GM10266 (cell line): ENCODE results near the gene UNG.

Experiments
- DNase-seq: peaks from one replicate; pipeline ENCODE4 v3.0.0; 2012; ENCODE audit errors: extremely low spot score
- TF ChIP-seq, protein P1 (sequence below): IDR thresholded peaks from 2 replicates; pipeline ENCODE4 v1.5.1; 2012; ENCODE audit warnings: mild to moderate bottlenecking, low read depth; ENCODE audit not compliant: control insufficient read depth, insufficient read depth; ENCODE audit errors: missing control alignments

UNG gene

DNA sequence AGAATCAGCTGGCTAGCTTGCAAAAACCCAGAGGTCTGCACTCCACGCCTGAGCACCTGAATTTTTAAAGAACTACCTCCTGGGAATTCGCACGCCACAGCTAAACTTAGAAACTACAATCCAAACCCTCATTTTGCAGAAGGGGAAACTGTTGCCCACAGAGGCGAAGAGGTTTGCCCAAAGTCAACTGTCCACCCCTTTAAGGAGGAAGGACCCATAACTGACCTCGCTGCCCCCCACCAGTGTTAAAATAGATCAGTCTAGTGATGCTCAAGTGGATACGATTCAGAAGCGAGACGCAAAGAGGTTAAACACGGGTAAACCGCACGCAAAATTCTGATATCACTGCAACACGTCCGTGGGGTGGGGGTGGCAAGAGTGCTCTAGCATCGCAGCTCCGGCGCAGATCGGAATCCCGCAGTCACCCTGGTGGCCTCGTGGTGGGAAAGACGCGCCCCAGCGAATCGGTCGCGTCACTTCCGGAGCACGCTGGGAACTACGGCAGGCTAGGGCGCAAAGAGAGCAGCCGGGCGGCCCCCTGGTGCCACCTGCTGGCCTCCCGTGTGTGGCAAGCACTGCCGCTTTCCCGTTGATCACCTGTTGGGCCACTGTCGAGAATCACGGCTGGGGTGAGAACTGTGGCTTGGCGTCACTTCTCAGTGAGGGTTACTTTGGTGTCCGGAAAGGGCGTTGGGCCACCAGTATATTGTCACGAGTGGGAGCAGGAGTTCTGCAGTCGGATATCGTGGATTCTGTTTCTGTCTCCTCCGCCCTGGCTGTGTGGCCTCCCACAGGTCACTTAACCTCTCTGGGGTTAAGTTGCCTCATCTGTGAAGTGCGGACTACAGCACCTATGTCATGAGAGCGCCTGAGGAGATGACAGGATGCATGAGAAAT lies 4.1 kb upstream of the UNG start, which contains the start of gene ALKBH2:
Gene ALKBH2 (minus strand): TSS at position 451 of the 897 bp plus-strand sequence. CDS start 686 bp downstream, outside the sequence.
- peak; percentile 88 for DNase-seq
- TF ChIP-seq, protein P1, sequence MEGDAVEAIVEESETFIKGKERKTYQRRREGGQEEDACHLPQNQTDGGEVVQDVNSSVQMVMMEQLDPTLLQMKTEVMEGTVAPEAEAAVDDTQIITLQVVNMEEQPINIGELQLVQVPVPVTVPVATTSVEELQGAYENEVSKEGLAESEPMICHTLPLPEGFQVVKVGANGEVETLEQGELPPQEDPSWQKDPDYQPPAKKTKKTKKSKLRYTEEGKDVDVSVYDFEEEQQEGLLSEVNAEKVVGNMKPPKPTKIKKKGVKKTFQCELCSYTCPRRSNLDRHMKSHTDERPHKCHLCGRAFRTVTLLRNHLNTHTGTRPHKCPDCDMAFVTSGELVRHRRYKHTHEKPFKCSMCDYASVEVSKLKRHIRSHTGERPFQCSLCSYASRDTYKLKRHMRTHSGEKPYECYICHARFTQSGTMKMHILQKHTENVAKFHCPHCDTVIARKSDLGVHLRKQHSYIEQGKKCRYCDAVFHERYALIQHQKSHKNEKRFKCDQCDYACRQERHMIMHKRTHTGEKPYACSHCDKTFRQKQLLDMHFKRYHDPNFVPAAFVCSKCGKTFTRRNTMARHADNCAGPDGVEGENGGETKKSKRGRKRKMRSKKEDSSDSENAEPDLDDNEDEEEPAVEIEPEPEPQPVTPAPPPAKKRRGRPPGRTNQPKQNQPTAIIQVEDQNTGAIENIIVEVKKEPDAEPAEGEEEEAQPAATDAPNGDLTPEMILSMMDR, result peak; percentile 99

DNA sequence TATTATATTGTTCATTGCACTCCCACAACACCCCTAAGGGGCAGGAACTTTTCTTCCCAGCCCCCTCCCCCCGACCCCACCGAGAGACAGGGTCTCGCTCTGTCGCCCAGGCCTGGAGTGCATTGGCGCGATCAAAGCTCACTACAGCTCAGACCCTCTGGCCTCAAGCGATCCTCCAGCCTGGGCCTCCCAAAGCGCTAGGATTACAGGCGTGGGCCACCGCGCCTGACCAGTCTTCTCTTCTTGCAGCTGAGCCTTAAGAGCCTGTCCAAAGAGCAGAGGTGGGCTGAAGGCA lies 310 bp upstream of the UNG start:
- TF ChIP-seq, protein P1, result no peak
- DNase-seq, result no peak

DNA sequence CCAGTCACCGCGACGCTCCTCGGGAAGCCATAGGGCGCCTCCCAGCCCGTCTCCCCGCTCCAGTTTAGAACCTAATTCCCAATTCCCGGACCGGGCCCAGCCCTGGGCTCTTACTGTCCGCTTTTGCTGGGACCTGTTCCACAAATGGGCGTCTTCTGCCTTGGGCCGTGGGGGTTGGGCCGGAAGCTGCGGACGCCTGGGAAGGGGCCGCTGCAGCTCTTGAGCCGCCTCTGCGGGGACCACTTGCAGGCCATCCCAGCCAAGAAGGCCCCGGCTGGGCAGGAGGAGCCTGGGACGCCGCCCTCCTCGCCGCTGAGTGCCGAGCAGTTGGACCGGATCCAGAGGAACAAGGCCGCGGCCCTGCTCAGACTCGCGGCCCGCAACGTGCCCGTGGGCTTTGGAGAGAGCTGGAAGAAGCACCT lies 797 bp downstream of the UNG start:
- no peak for DNase-seq
- TF ChIP-seq, protein P1, result no peak

DNA sequence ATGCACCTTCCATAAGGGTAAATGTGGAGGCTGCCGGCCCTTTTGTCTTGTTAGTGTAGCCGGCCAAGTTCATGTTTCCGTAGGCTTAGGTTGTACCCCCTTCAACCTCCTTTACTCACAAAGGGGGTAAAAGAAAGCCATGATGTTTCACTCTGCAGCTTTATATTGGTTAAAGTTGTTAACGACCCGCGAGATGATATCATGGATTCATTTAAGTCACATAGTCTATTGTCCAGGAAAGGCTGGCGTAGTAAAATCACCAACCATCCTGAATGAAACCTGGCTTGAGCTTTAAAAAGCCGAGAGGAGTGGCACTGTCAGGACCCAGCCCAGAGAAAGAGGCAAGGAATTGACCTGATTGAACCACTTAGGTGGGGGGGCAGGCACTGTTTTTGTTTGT lies 1.3 kb downstream of the UNG start:
- no peak for DNase-seq
- TF ChIP-seq, protein P1, result no peak

DNA sequence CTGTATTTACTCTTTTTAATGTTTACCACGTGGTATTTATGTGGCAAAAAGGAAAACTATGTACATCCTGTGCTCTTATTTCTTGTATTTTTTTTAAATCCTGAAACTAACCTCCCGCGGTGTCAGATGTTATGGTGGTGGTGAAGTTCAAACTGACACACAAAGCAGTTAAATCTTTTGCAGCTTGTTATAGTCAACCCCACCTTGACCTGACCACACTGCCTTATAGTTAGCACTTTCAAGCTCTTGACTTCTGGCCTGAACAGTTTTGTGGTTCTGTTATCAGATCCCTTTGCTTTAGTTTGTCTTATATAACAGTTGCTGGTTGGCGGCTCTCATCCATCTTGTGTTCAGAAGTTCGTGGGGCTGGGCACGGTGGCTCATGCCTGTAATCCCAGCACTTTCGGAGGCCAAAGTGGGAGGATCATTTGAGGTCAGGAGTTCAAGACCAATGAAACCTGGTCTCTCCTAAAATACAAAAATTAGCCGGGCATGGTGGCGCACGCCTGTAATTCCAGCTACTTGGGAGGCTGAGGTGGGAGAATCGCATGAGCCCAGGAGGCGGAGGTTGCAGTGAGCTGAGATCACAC lies 2.1 kb downstream of the UNG start:
- TF ChIP-seq, protein P1, result no peak
- no peak for DNase-seq

DNA sequence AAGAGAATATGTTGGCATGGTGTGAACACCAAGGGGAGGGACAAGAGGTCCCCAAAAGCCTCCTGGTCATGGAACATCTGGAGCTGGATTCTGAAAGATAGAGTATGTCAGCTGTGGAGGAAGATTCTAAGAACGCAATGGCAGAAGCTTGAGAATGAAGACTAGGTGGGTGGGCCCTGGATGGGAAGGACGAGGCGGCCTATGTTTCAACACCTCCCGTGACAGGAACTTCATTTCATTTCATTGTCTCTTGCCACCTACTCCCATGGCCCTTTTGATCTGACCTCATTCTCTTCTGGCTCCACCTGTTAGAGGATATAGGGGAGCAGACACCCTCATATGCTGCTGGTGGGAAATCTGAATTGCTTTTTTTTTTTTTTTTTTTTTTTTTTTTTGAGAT lies 3.3 kb downstream of the UNG start:
- no peak for DNase-seq
- TF ChIP-seq, protein P1, result no peak

DNA sequence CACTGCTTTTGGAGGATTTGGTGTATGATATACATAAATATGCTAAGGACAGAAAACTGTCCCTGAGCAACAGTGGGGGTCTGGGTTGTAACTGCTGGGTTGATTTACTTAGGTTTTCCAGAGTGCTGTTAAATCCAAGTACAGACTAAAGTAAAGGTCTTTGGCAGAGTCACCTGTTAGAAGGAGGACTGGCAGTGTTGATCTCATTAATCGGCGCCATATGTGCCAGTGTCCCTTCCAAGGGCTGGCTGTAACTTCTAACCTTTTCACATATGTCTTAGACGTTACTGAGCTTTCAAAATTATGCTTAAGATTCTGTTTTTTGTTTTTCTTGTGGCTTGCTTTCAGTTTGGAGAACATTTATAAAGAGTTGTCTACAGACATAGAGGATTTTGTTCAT lies 5.1 kb downstream of the UNG start:
- TF ChIP-seq, protein P1, result no peak

More for the DNA sequence above, 5.1 kb downstream of the UNG start:
- no peak for DNase-seq
